SK-N-SH (cell line): ENCODE measurements around the gene TRAF4. TPM values are rescaled to one million over a fixed set of nuclear protein-coding genes. Genes with fewer than 3 reads are reported as not detected.

Experiments used
- CTCF ChIA-PET: fragments of 300-600, 350-600 bp; formaldehyde crosslinking; extraction: SDS; loops from one replicate; lab custom pipeline; 2021; lab: Yijun Ruan, JAX
- POLR2A ChIA-PET: fragments of 350-600 bp; sonication (Branson Sonifier 250); formaldehyde crosslinking; extraction: SDS; loops from one replicate; lab custom pipeline; 2020; ENCODE audit warnings: antibody characterized with exemption, inconsistent platforms; lab: Yijun Ruan, JAX
- DNase-seq: peaks from one replicate; pipeline ENCODE4 v3.0.0; 2012
- H2AFZ ChIP-seq: fragments of 200-600 bp; sonication (generic); 2 replicates; pipeline ENCODE4 v1.8.1; 2016; ENCODE audit warnings: antibody characterized with exemption, mild to moderate bottlenecking, low read depth
- H3F3A ChIP-seq: fragments of 200-600 bp; sonication (generic); replicated peaks from 2 replicates; pipeline ENCODE3; 2016; ENCODE audit warnings: antibody characterized with exemption, mild to moderate bottlenecking; ENCODE audit not compliant: insufficient read depth
- H3K27ac ChIP-seq, 2 experiments: fragments of 200-500 bp in 1 of 2; fragments of 200-600 bp in 1 of 2; sonication (Bioruptor generic) in 1 of 2; sonication (generic), shearing (Covaris generic) in 1 of 2; 2 replicates each; pipeline versions ENCODE4 v1.5.1 to v1.6.1; 2014 to 2016; ENCODE audit warnings: low read depth in 2 of 2, inconsistent platforms in 1 of 2, low read length in 1 of 2, mild to moderate bottlenecking in 1 of 2, mixed read lengths in 1 of 2
- H3K27me3 ChIP-seq: fragments of 200-600 bp; sonication (generic), shearing (Covaris generic); 2 replicates; pipeline ENCODE4 v1.6.1; 2016; ENCODE audit warnings: mixed run types; ENCODE audit not compliant: insufficient read depth
- H3K36me3 ChIP-seq, 2 experiments: fragments of 200-500 bp in 1 of 2; fragments of 200-600 bp in 1 of 2; sonication (Bioruptor generic) in 1 of 2; sonication (generic) in 1 of 2; replicated peaks in 1 of 2; 2 replicates each; pipeline versions ENCODE3 to v1.5.1; 2014 to 2016; ENCODE audit warnings: low read length in 1 of 2, mild to moderate bottlenecking in 1 of 2; ENCODE audit not compliant: insufficient read depth in 2 of 2, control insufficient read depth in 1 of 2
- H3K4me1 ChIP-seq, 2 experiments: fragments of 200-500 bp in 1 of 2; fragments of 200-600 bp in 1 of 2; sonication (Bioruptor generic) in 1 of 2; sonication (generic), shearing (Covaris generic) in 1 of 2; 2 replicates each; pipeline versions ENCODE4 v1.5.1 to v1.6.1; 2014 to 2016; ENCODE audit warnings: low read depth in 1 of 2, low read length in 1 of 2, mixed run types in 1 of 2; ENCODE audit not compliant: insufficient read depth in 2 of 2, control insufficient read depth in 1 of 2
- H3K4me2 ChIP-seq: fragments of 200-600 bp; sonication (generic), shearing (Covaris generic); 2 replicates; pipeline ENCODE4 v1.6.1; 2017; ENCODE audit warnings: mixed run types
- H3K4me3 ChIP-seq, 2 experiments: fragments of 200-500 bp in 1 of 2; fragments of 200-600 bp in 1 of 2; sonication (Bioruptor generic) in 1 of 2; sonication (generic), shearing (Covaris generic) in 1 of 2; 2 replicates each; pipeline versions ENCODE4 v1.5.1 to v1.8.1; 2014 to 2016; ENCODE audit warnings: low read depth in 2 of 2, inconsistent platforms in 1 of 2, low read length in 1 of 2, mild to moderate bottlenecking in 1 of 2, mixed read lengths in 1 of 2, moderate library complexity in 1 of 2
- H3K79me2 ChIP-seq: fragments of 200-600 bp; sonication (generic); 2 replicates; pipeline ENCODE4 v1.8.1; 2017; ENCODE audit warnings: mild to moderate bottlenecking; ENCODE audit not compliant: insufficient read depth
- H3K9ac ChIP-seq: fragments of 200-600 bp; sonication (generic); 2 replicates; pipeline ENCODE4 v1.6.1; 2017; ENCODE audit warnings: mixed run types
- H3K9me2 ChIP-seq: fragments of 200-600 bp; sonication (generic); 2 replicates; pipeline ENCODE4 v1.6.1; 2017; ENCODE audit warnings: mixed run types
- H3K9me3 ChIP-seq: fragments of 200-600 bp; sonication (generic); 2 replicates; pipeline ENCODE4 v1.6.1; 2017; ENCODE audit warnings: mixed run types, mild to moderate bottlenecking, moderate library complexity
- H4K20me1 ChIP-seq: fragments of 200-600 bp; sonication (generic); 2 replicates; pipeline ENCODE4 v1.6.1; 2017; ENCODE audit warnings: mild to moderate bottlenecking, mixed run types; ENCODE audit not compliant: insufficient read depth
- CHD2 ChIP-seq: fragments of 150-350 bp; IDR thresholded peaks from 2 replicates; pipeline ENCODE4 v1.6.1; 2018; ENCODE audit warnings: low read length; ENCODE audit not compliant: partially characterized antibody
- FOSL2 ChIP-seq: IDR thresholded peaks from 2 replicates; pipeline ENCODE4 v1.4.0; 2012; ENCODE audit warnings: low read depth, mild to moderate bottlenecking, moderate library complexity, borderline replicate concordance
- FOXJ3 ChIP-seq: sonication (generic); formaldehyde crosslinking; IDR thresholded peaks from 2 replicates; pipeline ENCODE4 v1.5.1; 2020; ENCODE audit warnings: mild to moderate bottlenecking, missing genetic modification reagents
- MXI1 ChIP-seq: IDR thresholded peaks from 2 replicates; pipeline ENCODE4 v1.6.1; 2012; ENCODE audit warnings: mild to moderate bottlenecking, low read depth, low read length, improper control_type of control experiment
- NRF1 ChIP-seq: IDR thresholded peaks from 2 replicates; pipeline ENCODE4 v1.6.1; 2012; ENCODE audit warnings: low read depth, mild to moderate bottlenecking, low read length
- SIN3A ChIP-seq: IDR thresholded peaks from 2 replicates; pipeline ENCODE4 v1.6.1; 2012; ENCODE audit warnings: low read depth, mild to moderate bottlenecking, low read length, moderate library complexity, borderline replicate concordance
- TAF1 ChIP-seq: IDR thresholded peaks from 2 replicates; pipeline ENCODE4 v1.6.1; 2012; ENCODE audit warnings: low read depth, mild to moderate bottlenecking, low read length, moderate library complexity, borderline replicate concordance
- TEAD4 ChIP-seq: IDR thresholded peaks from 2 replicates; pipeline ENCODE4 v1.4.0; 2012; ENCODE audit warnings: mild to moderate bottlenecking, borderline replicate concordance; ENCODE audit not compliant: insufficient read depth
- YY1 ChIP-seq: IDR thresholded peaks from 2 replicates; pipeline ENCODE4 v1.4.0; 2012; ENCODE audit warnings: low read depth, mild to moderate bottlenecking
- WGBS: methylation state at CpG from one replicate; pipeline ENCODE4 v1.1.6; 2017; ENCODE audit warnings: low lambda C conversion rate; 5-methylcytosine and 5-hydroxymethylcytosine counted together
- polyA plus RNA-seq, 3 experiments: library from polyadenylated mRNA; depleted of rRNA; stranded (reverse); fragments of >200 nt; gene quantifications; 2 replicates each; pipeline ENCODE4 v1.2.3, GENCODE V29; 2012

TRAF4 gene
- polyA plus RNA-seq, 1 of the 3 experiments (the other 2 are of a cell fraction): 95.7 TPM

GRCh38 chr17:28744104-28744971 is 527 bp downstream of the TRAF4 start:
- POLR2A ChIA-PET: interaction anchor here (0.9 to 6.6 kb wide), 6 partner anchors 9 to 68 kb away, joined by 3 to 90 read pairs (median 4); partner anchors contain the start of genes NEK8, RPL23A and TLCD1

GRCh38 chr17:28744972-28745785 is 1.4 kb downstream of the TRAF4 start:
- POLR2A ChIA-PET: interaction anchor here (6.5 to 6.6 kb wide), 2 partner anchors 17 to 25 kb away, joined by 45 to 90 read pairs; partner anchors contain the start of genes NEK8, RPL23A and TLCD1
- H3K4me2 ChIP-seq: peak overlapping the region; percentile 99
- H3K9me3 ChIP-seq: no peaks in the 10 kb centered on the region
- WGBS: 2% methylated on average over 30 of the region's 31 CpGs
- no peaks in the 10 kb centered on the region for H3K27me3 ChIP-seq
- H3K27ac ChIP-seq: peak overlapping the region; percentile 97 to 98
- H3K36me3 ChIP-seq: peaks cover 9 to 30% of the 10 kb centered on the region in 2 experiments
- DNase-seq: peak; percentile 58
- H3K4me1 ChIP-seq: peaks cover 23 to 46% of the 10 kb centered on the region in 2 experiments; a peak in 3 of 4 replicates
- H2AFZ ChIP-seq: no peak overlapping the region
- CTCF ChIA-PET: interaction anchor here (0.8 to 20.4 kb wide), 6 partner anchors 17 to 173 kb away, joined by 3 to 612 read pairs (median 3); partner anchors contain the start of genes NEK8, RPL23A and TLCD1
- no peaks in the 10 kb centered on the region for H3K9me2 ChIP-seq
- TF ChIP-seq SIN3A: 0 out of 2 replicates have a peak, but pooled peaks have one; percentile 12
- TF ChIP-seq CHD2: peak; percentile 2
- no peak for TF ChIP-seq FOXJ3 (CRISPR knock-in tag)
- TF ChIP-seq NRF1: no peak
- peak; percentile 29; the same call in 1 of the 2 replicates for TF ChIP-seq MXI1
- TF ChIP-seq TAF1: peak; percentile 19; the same call in 1 of the 2 replicates
- peaks cover 27% of the 10 kb centered on the region for H3F3A ChIP-seq
- H3K79me2 ChIP-seq: peaks cover 47% of the 10 kb centered on the region
- H4K20me1 ChIP-seq: peaks cover 53% of the 10 kb centered on the region
- H3K9ac ChIP-seq: peak overlapping the region; percentile 91
- H3K4me3 ChIP-seq: peak overlapping the region; percentile 83 to 95

More at GRCh38 chr17:28744104-28744971, 527 bp downstream of the TRAF4 start:
- 0 out of 2 replicates have a peak, but pooled peaks have one; percentile 23 for TF ChIP-seq SIN3A
- peak; percentile 60; the same call in 1 of the 2 replicates for TF ChIP-seq TEAD4
- no peak for TF ChIP-seq FOSL2
- TF ChIP-seq TAF1: 0 out of 2 replicates have a peak, but pooled peaks have one; percentile 24
- TF ChIP-seq MXI1: 0 out of 2 replicates have a peak, but pooled peaks have one; percentile 12
- TF ChIP-seq YY1: no peak; the same call in 1 of the 2 replicates
- 2% methylated on average over 32 of the region's 61 CpGs for WGBS
- Histone ChIP-seq H3K9ac (peak overlapping the region; percentile 91), H3K4me3 (peak overlapping the region; percentile 83 to 95), H3F3A (peaks cover 27% of the 10 kb centered on the region), H2AFZ (no peak overlapping the region), H3K79me2 (peaks cover 47% of the 10 kb centered on the region), H3K27ac (peak overlapping the region; percentile 97 to 98), H3K9me3 (no peaks in the 10 kb centered on the region), H3K4me2 (peak overlapping the region; percentile 99), H3K27me3 (no peaks in the 10 kb centered on the region), H3K9me2 (no peaks in the 10 kb centered on the region), H4K20me1 (peaks cover 46% of the 10 kb centered on the region), H3K4me1 (peaks cover 23 to 46% of the 10 kb centered on the region in 2 experiments; a peak in 3 of 4 replicates), H3K36me3 (peaks cover 9 to 25% of the 10 kb centered on the region in 2 experiments)
- DNase-seq: peak; percentile 91
- CTCF ChIA-PET: interaction anchor here (0.9 to 20.4 kb wide), 6 partner anchors 18 to 373 kb away, joined by 3 to 612 read pairs (median 3); partner anchors contain the start of genes NEK8, RPL23A and TLCD1
